HepG2 (cell line): ENCODE measurements around the gene SMIM20. TPM values are rescaled to one million over a fixed set of nuclear protein-coding genes. Genes with fewer than 3 reads are reported as not detected.

ENCODE experiments used
- ATAC-seq: fragments of 200-7000 bp; cut with Tn5 transposase; 3 replicates; pipeline ENCODE4 v1.9.1; 2020; ENCODE audit warnings: mild to moderate bottlenecking, moderate library complexity
- BruUV-seq: library from RNA; stranded (reverse); fragments of 400-500 nt; replicated peaks from 2 replicates; lab custom pipeline; 2021; lab: Mats Ljungman, UMichigan
- CTCF ChIA-PET: fragments of 300-600 bp; formaldehyde crosslinking; extraction: SDS; loops from one replicate; lab custom pipeline; 2021; ENCODE audit warnings: low total read pairs, inconsistent platforms, low intra/inter-chr PET ratio; lab: Yijun Ruan, JAX
- POLR2A ChIA-PET: fragments of 350-600 bp; sonication (Branson Sonifier 250); formaldehyde crosslinking; loops from one replicate; lab custom pipeline; 2020; ENCODE audit warnings: antibody characterized with exemption, inconsistent platforms; lab: Yijun Ruan, JAX
- DNase-seq: peaks from one replicate; pipeline ENCODE4 v3.0.0-alpha.2; 2015; ENCODE audit warnings: low spot score
- FAIRE-seq: peaks from 3 replicates; lab custom pipeline; 2011; peaks lifted over from hg19 to GRCh38; lab: Jason Lieb, UNC
- H2AFZ ChIP-seq: one replicate; pipeline ENCODE4 v1.6.1; 2011; ENCODE audit warnings: low read length, inconsistent platforms
- H3K27ac ChIP-seq: fragments of 300-600 bp; 3 replicates; pipeline ENCODE4 v1.8.0; 2011; ENCODE audit warnings: mixed run types, mild to moderate bottlenecking, mixed read lengths, low read length, inconsistent platforms; ENCODE audit not compliant: insufficient read depth; ENCODE audit errors: extremely low read length
- H3K27me3 ChIP-seq, 2 experiments: fragments of 200-600 bp in 1 of 2; 2 replicates in 1 of 2; 3 replicates in 1 of 2; pipeline versions ENCODE4 v1.6.0 to v1.8.0; 2011; ENCODE audit warnings: low read length in 2 of 2, mild to moderate bottlenecking in 2 of 2, moderate library complexity in 2 of 2, inconsistent platforms in 1 of 2; ENCODE audit not compliant: insufficient read depth in 2 of 2, control insufficient read depth in 1 of 2
- H3K36me3 ChIP-seq, 2 experiments: fragments of 200-600 bp in 1 of 2; replicated peaks in 1 of 2; 2 replicates in 1 of 2; 3 replicates in 1 of 2; pipeline versions ENCODE4 v1.5.1 to v1.8.0; 2011; ENCODE audit warnings: low read length in 2 of 2, inconsistent platforms in 1 of 2; ENCODE audit not compliant: insufficient read depth in 2 of 2, control insufficient read depth in 1 of 2
- H3K4me1 ChIP-seq: 2 replicates; pipeline ENCODE4 v1.5.1; 2012; ENCODE audit warnings: low read length, inconsistent platforms; ENCODE audit not compliant: insufficient read depth
- H3K4me2 ChIP-seq: 2 replicates; pipeline ENCODE4 v1.6.0; 2011; ENCODE audit warnings: low read depth, low read length, inconsistent platforms
- H3K4me3 ChIP-seq, 3 experiments: fragments of 200-600 bp in 1 of 3; sonication (generic), shearing (Covaris generic) in 1 of 3; replicated peaks in 1 of 3; 2 replicates each; pipeline ENCODE4 v1.5.1; 2011 to 2016; ENCODE audit warnings: low read length in 3 of 3, inconsistent platforms in 2 of 3, low read depth in 2 of 3, mild to moderate bottlenecking in 2 of 3, control low read depth in 1 of 3, mixed read lengths in 1 of 3; ENCODE audit not compliant: insufficient read depth in 1 of 3
- H3K79me2 ChIP-seq: one replicate; pipeline ENCODE4 v1.6.1; 2011; ENCODE audit warnings: low read length, inconsistent platforms; ENCODE audit not compliant: insufficient read depth
- H3K9ac ChIP-seq: 2 replicates; pipeline ENCODE4 v1.6.0; 2011; ENCODE audit warnings: mild to moderate bottlenecking, low read depth, low read length, inconsistent platforms; ENCODE audit not compliant: insufficient read depth
- H3K9me3 ChIP-seq: 2 replicates; pipeline ENCODE4 v1.5.1; 2012; ENCODE audit warnings: mild to moderate bottlenecking, low read length
- H4K20me1 ChIP-seq: 2 replicates; pipeline ENCODE4 v1.6.0; 2011; ENCODE audit warnings: inconsistent platforms, mild to moderate bottlenecking, low read length, moderate library complexity; ENCODE audit not compliant: insufficient read depth
- ARID3A ChIP-seq: IDR thresholded peaks from 2 replicates; pipeline ENCODE4 v1.6.1; 2012; ENCODE audit warnings: low read depth, low read length, improper control_type of control experiment
- CTCF ChIP-seq: sonication (generic); formaldehyde crosslinking; IDR thresholded peaks from 2 replicates; pipeline ENCODE4 v1.5.0; 2020; ENCODE audit warnings: mild to moderate bottlenecking, missing genetic modification reagents, moderate library complexity
- E2F2 ChIP-seq: sonication (generic); formaldehyde crosslinking; IDR thresholded peaks from 2 replicates; pipeline ENCODE4 v1.4.0; 2020; ENCODE audit warnings: missing genetic modification reagents, borderline replicate concordance
- EP300 ChIP-seq, 3 experiments: sonication (generic) in 1 of 3; formaldehyde crosslinking in 1 of 3; IDR thresholded peaks; 2 replicates each; pipeline versions ENCODE4 v1.5.1 to v1.6.1; 2011 to 2020; ENCODE audit warnings: low read depth in 2 of 3, low read length in 2 of 3, borderline replicate concordance in 1 of 3, improper control_type of control experiment in 1 of 3, mild to moderate bottlenecking in 1 of 3, missing genetic modification reagents in 1 of 3, moderate library complexity in 1 of 3
- FOXK1 ChIP-seq: sonication (generic); formaldehyde crosslinking; IDR thresholded peaks from 2 replicates; pipeline ENCODE4 v1.4.0; 2020; ENCODE audit warnings: low read depth, missing genetic modification reagents, borderline replicate concordance
- FOXP4 ChIP-seq: sonication (generic); formaldehyde crosslinking; IDR thresholded peaks from 2 replicates; pipeline ENCODE4 v1.4.0; 2020; ENCODE audit warnings: missing genetic modification reagents
- ISX ChIP-seq: sonication (generic); formaldehyde crosslinking; conservative IDR thresholded peaks from 2 replicates; pipeline ENCODE4 v1.5.0; 2020; ENCODE audit warnings: missing genetic modification reagents
- KDM6A ChIP-seq: IDR thresholded peaks from 2 replicates; pipeline ENCODE4 v1.6.1; 2016; ENCODE audit warnings: low read depth
- NBN ChIP-seq: fragments of 450-650 bp; conservative IDR thresholded peaks from 2 replicates; pipeline ENCODE4 v1.6.1; 2017
- PCBP2 ChIP-seq: fragments of 200-400 bp; formaldehyde crosslinking; optimal IDR thresholded peaks from 2 replicates; pipeline ENCODE3; 2018; ENCODE audit warnings: low read length, low read depth; ENCODE audit not compliant: poor library complexity, severe bottlenecking
- SMC3 ChIP-seq: IDR thresholded peaks from 2 replicates; pipeline ENCODE4 v1.6.1; 2011; ENCODE audit warnings: low read length, improper control_type of control experiment
- THRA ChIP-seq: sonication (generic); formaldehyde crosslinking; IDR thresholded peaks from 2 replicates; pipeline ENCODE4 v1.4.0; 2020; ENCODE audit warnings: missing genetic modification reagents, borderline replicate concordance
- ZFP36 ChIP-seq: fragments of 150-350 bp; IDR thresholded peaks from 2 replicates; pipeline ENCODE4 v1.6.1; 2018; ENCODE audit warnings: borderline replicate concordance, low read length, low read depth; ENCODE audit not compliant: partially characterized antibody
- ZNF510 ChIP-seq: sonication (generic); formaldehyde crosslinking; IDR thresholded peaks from 2 replicates; pipeline ENCODE4 v1.4.0; 2020; ENCODE audit warnings: low read depth, mild to moderate bottlenecking, missing genetic modification reagents
- ZSCAN9 ChIP-seq: IDR thresholded peaks from 2 replicates; pipeline ENCODE4 v1.6.1; 2016; ENCODE audit warnings: borderline replicate concordance
- WGBS: methylation state at CpG from one replicate; pipeline ENCODE4 v1.1.6; 2017; ENCODE audit warnings: low lambda C conversion rate; 5-methylcytosine and 5-hydroxymethylcytosine counted together
- in situ Hi-C: cut with HindIII; loops from 2 replicates; pipeline ENCODE4 v1.10.0; 2017; ENCODE audit warnings: low pct_unique_long_range_greater_than_20kb; ENCODE audit not compliant: extremely low pct_ligation_motif_present
- intact Hi-C: fragments of 100-400 bp; cut with micrococcal nuclease; formaldehyde crosslinking; loops from one replicate; pipeline ENCODE4 v1.10.0; 2022; ENCODE audit not compliant: unreplicated experiment
- polyA plus RNA-seq, 8 experiments: library from polyadenylated mRNA; depleted of rRNA in 3 of 8; stranded (reverse) in 7 of 8; unstranded in 1 of 8; fragments of >200 nt; fragmentation: Illumina TruSeq in 4 of 8; extraction: Trizol in 4 of 8; gene quantifications; 2 replicates each; pipeline versions ENCODE4 v1.2.1 to v1.2.3, GENCODE V29; 2011 to 2016; ENCODE audit warnings: low read depth in 4 of 8, missing spikeins in 1 of 8, mixed read lengths in 1 of 8; ENCODE audit not compliant: insufficient read depth in 1 of 8
- total RNA-seq, 5 experiments: library from RNA; depleted of rRNA; stranded (reverse); fragments of >200 nt; fragmentation: Illumina TruSeq; extraction: Trizol; gene quantifications; 2 replicates each; pipeline ENCODE4 v1.2.3, GENCODE V29; 2016; ENCODE audit warnings: low read depth in 1 of 5

Gene SMIM20
- total and polyA plus RNA-seq, 2 of the 13 experiments (the other 11 are each of a cell fraction or from before 2014, with no cell fraction given): 26.3 to 30.2 TPM

GRCh38 chr4:25925486-25926201, 11.6 kb downstream of the SMIM20 start:
- peaks cover 17% of the 10 kb centered on the region for H3K4me1 ChIP-seq
- H3K36me3 ChIP-seq: peaks cover 0 to 11% of the 10 kb centered on the region in 2 experiments; a peak in 1 of 5 replicates
- BruUV-seq: no TSS peak
- H3K9me3 ChIP-seq: no peaks in the 10 kb centered on the region
- in situ Hi-C loops: no loop called here
- no peak overlapping the region for H3K4me2 ChIP-seq
- no peak overlapping the region for H2AFZ ChIP-seq
- FAIRE-seq: no peak
- no peak overlapping the region for H3K9ac ChIP-seq
- peak; percentile 73 for ATAC-seq
- H3K79me2 ChIP-seq: no peaks in the 10 kb centered on the region
- DNase-seq: peak; percentile 36
- H3K4me3 ChIP-seq: no peak overlapping the region
- WGBS: 77% methylated on average over 11 of the region's 11 CpGs
- POLR2A ChIA-PET: no interaction called here
- H3K27me3 ChIP-seq: no peaks in the 10 kb centered on the region
- H3K27ac ChIP-seq: no peak overlapping the region
- no peaks in the 10 kb centered on the region for H4K20me1 ChIP-seq
- CTCF ChIA-PET: interaction anchor here (0.8 kb wide), 1 partner anchor 68 kb away, joined by 4 read pairs; no protein-coding TSS in a partner anchor
- intact Hi-C loops: loop anchor here (5.0 kb wide), 1 partner anchor 67 kb away; no protein-coding TSS in a partner anchor
- TF ChIP-seq ZNF510 (no peak), E2F2 (CRISPR knock-in tag) (no peak), ISX (CRISPR knock-in tag) (no peak), ZSCAN9 (CRISPR knock-in tag) (no peak), THRA (no peak), PCBP2 (no peak), NBN (no peak), ARID3A (0 out of 2 replicates have a peak, but pooled peaks have one; percentile 21), SMC3 (peak; percentile 60; the same call in 1 of the 2 replicates), ZFP36 (no peak), FOXK1 (CRISPR knock-in tag) (no peak), CTCF (CRISPR knock-in tag) (peak; percentile 59), EP300 (IDR thresholded peaks at IDR 0.05; ENCODE audit: low read depth in 2 of 2, low read length in 2 of 2) (no peak), EP300 (CRISPR knock-in tag; IDR thresholded peaks at IDR 0.05; ENCODE audit: borderline replicate concordance) (no peak), KDM6A (CRISPR knock-in tag) (no peak), FOXP4 (no peak)
